ENCODE results near the gene PKN1. TPM values are rescaled to one million over a fixed set of nuclear protein-coding genes. Genes with fewer than 3 reads are reported as not detected.
A peak's percentile ranks its signal among the peaks of the same experiment; 100 is the strongest.

The PKN1 gene
- total and polyA plus RNA-seq, 2 of the 13 experiments (the other 11 are each of a cell fraction or from before 2014, with no cell fraction given) = 45.7 to 54.5 TPM

GRCh38 chr19:14432791-14433553, at the start of gene PKN1 (continued):
- TF ChIP-seq NR1H2 (CRISPR knock-in tag; IDR thresholded peaks at IDR 0.05; ENCODE audit: borderline replicate concordance, low read depth) (no peak), ZKSCAN1 (IDR thresholded peaks at IDR 0.05; ENCODE audit: low read length) (no peak), IKZF5 (CRISPR knock-in tag; IDR thresholded peaks at IDR 0.05) (peak; percentile 14; the same call in 1 of the 2 replicates), ETV6 (CRISPR knock-in tag; conservative IDR thresholded peaks at IDR 0.05) (no peak), SNAPC4 (CRISPR knock-in tag; IDR thresholded peaks at IDR 0.05) (no peak), ZNF781 (CRISPR knock-in tag; IDR thresholded peaks at IDR 0.05; ENCODE audit: borderline replicate concordance, not compliant biosample characterization) (no peak), ZSCAN20 (CRISPR knock-in tag; IDR thresholded peaks at IDR 0.05; ENCODE audit: borderline replicate concordance) (no peak), TCF12 (IDR thresholded peaks at IDR 0.05) (no peak), TCF12 (CRISPR knock-in tag; IDR thresholded peaks at IDR 0.05) (no peak), RAD21 (CRISPR knock-in tag; IDR thresholded peaks at IDR 0.05) (no peak), ZBTB38 (CRISPR knock-in tag; IDR thresholded peaks at IDR 0.05) (no peak), ZBTB20 (CRISPR knock-in tag; IDR thresholded peaks at IDR 0.05; ENCODE audit: borderline replicate concordance, low read depth) (no peak), HNRNPH1 (optimal IDR thresholded peaks at IDR 0.05; ENCODE audit: low read depth, low read length) (no peak), CHCHD3 (CRISPR knock-in tag; IDR thresholded peaks at IDR 0.05) (no peak), ZMYM2 (CRISPR knock-in tag; IDR thresholded peaks at IDR 0.05) (0 out of 2 replicates have a peak, but pooled peaks have one; percentile 8), MATR3 (CRISPR knock-in tag; IDR thresholded peaks at IDR 0.05) (no peak), KLF16 (CRISPR knock-in tag; IDR thresholded peaks at IDR 0.05) (0 out of 4 replicates have a peak, but pooled peaks of 1 of the 2 experiments have one; percentile 28), FIP1L1 (IDR thresholded peaks at IDR 0.05; ENCODE audit: borderline replicate concordance, insufficient read depth, low read depth, low read length) (no peak), SAP130 (CRISPR knock-in tag; IDR thresholded peaks at IDR 0.05; ENCODE audit: low read depth) (peak; percentile 11; the same call in 1 of the 2 replicates), ZNF510 (CRISPR knock-in tag; IDR thresholded peaks at IDR 0.05; ENCODE audit: low read depth) (no peak), ETV5 (CRISPR knock-in tag; IDR thresholded peaks at IDR 0.05; ENCODE audit: borderline replicate concordance) (no peak), ZBTB46 (CRISPR knock-in tag; IDR thresholded peaks at IDR 0.05; ENCODE audit: borderline replicate concordance) (no peak), TAF1 (CRISPR knock-in tag; IDR thresholded peaks at IDR 0.05) (no peak)

Data from HepG2 (cell line).